GM19438 (cell line): Measurements from ENCODE around the gene OASL.

ENCODE experiments used
- ATAC-seq: cut with Tn5 transposase; IDR thresholded peaks from one replicate; pipeline ENCODE4 v1.9.1; 2021; ENCODE audit warnings: low read depth; ENCODE audit not compliant: unreplicated experiment

Gene OASL

GRCh38 chr12:121015825-121016766 lies 22.9 kb downstream of the OASL start, which contains the start of gene C12orf43:
Gene C12orf43 (minus strand): TSS chr12:121016487. CDS start chr12:121016474, 13 bp downstream.
- peak; percentile 96 for ATAC-seq

GRCh38 chr12:121013715-121014114 lies 25.3 kb downstream of the OASL start:
- ATAC-seq: no peak

GRCh38 chr12:121011820-121012219 lies 27.2 kb downstream of the OASL start:
- ATAC-seq: no peak

GRCh38 chr12:121010860-121011259 lies 28.2 kb downstream of the OASL start:
- no peak for ATAC-seq

GRCh38 chr12:121009741-121010140 lies 29.3 kb downstream of the OASL start:
- no peak for ATAC-seq

GRCh38 chr12:121008347-121009098 lies 30.5 kb downstream of the OASL start:
- ATAC-seq: no peak

- ATAC-seq: no peak
Observed at GRCh38 chr12:121005346-121005815, 33.7 kb downstream of the OASL start.

- ATAC-seq: no peak
Observed at GRCh38 chr12:121004253-121004815, 34.7 kb downstream of the OASL start.

- ATAC-seq: no peak
Observed at GRCh38 chr12:121003650-121004049, 35.4 kb downstream of the OASL start.

GRCh38 chr12:121001841-121002483 lies 37.1 kb downstream of the OASL start:
- ATAC-seq: no peak

- no peak for ATAC-seq
Observed at GRCh38 chr12:121001060-121001459, 38.0 kb downstream of the OASL start.

- ATAC-seq: no peak
Observed at GRCh38 chr12:121000530-121000929, 38.5 kb downstream of the OASL start.

- no peak for ATAC-seq
Observed at GRCh38 chr12:120999191-121000120, 39.6 kb downstream of the OASL start.

- ATAC-seq: no peak
Observed at GRCh38 chr12:120998435-120998834, 40.6 kb downstream of the OASL start.

- no peak for ATAC-seq
Observed at GRCh38 chr12:120997448-120997847, 41.6 kb downstream of the OASL start.

GRCh38 chr12:120996133-120996746 lies 42.8 kb downstream of the OASL start:
- ATAC-seq: no peak

- no peak for ATAC-seq
Observed at GRCh38 chr12:120994589-120995337, 44.3 kb downstream of the OASL start.

- ATAC-seq: no peak
Observed at GRCh38 chr12:120994059-120994458, 45.0 kb downstream of the OASL start.
